Measurements from ENCODE around the gene ETV6.

DNA sequence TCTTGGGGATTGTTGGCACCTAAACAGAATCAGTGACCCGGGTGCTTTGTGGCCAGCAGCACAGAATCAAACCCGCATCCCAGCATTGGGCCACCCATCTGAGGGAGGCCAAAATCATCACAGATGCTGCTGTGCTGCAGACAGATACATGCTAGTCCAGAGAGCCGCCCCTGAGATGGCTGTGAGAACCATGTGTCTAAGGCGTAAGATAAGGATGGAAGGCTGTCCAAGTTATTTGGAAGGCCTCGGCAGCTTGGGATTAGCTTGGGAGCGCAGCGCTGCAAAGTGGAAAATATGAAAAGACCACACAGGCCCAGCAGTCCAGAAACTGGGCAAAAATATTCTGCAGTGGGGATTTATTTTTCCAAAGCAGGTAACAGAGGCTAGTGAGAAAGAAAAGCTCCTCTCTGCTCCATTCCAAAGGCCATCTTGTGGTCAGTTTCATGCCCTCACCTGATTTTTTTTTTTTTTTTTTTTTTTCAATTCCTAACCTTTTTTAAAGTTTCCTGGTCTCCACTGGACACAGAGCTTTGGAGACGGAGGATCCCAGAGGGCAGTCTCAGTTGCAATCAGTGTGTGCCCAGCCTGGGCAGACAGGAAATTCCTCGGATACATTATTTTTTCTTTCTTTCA lies 242.4 kb downstream of the ETV6 start:
- TF ChIP-seq ATF2 (CRISPR knock-in tag; IDR thresholded peaks at IDR 0.05) (no peak), USF2 (CRISPR knock-in tag; IDR thresholded peaks at IDR 0.05) (no peak), ZBTB26 (CRISPR knock-in tag; IDR thresholded peaks at IDR 0.05) (no peak), KLF1 (tag; IDR thresholded peaks at IDR 0.05) (no peak), MED1 (CRISPR knock-in tag; IDR thresholded peaks at IDR 0.05; ENCODE audit: borderline replicate concordance) (no peak), ZNF696 (CRISPR knock-in tag; conservative IDR thresholded peaks at IDR 0.05) (no peak), FOXJ3 (CRISPR knock-in tag; IDR thresholded peaks at IDR 0.05) (no peak), STAT5B (CRISPR knock-in tag; IDR thresholded peaks at IDR 0.05) (no peak), CCNT2 (IDR thresholded peaks at IDR 0.05; ENCODE audit: borderline replicate concordance, extremely low read depth, insufficient read length, low read depth, low read length) (no peak), TAF1 (IDR thresholded peaks at IDR 0.05; ENCODE audit: control insufficient read depth, extremely low read depth, insufficient read depth, low read length, severe bottlenecking) (no peak), JUN (IDR thresholded peaks at IDR 0.05; ENCODE audit: borderline replicate concordance, low read depth, low read length) (no peak), JUN (CRISPR knock-in tag; IDR thresholded peaks at IDR 0.05; ENCODE audit: borderline replicate concordance) (no peak)
